HepG2 (cell line): ENCODE data around the gene KIAA1217. TPM values are rescaled to one million over a fixed set of nuclear protein-coding genes. Genes with fewer than 3 reads are reported as not detected.

Experiments
- ATAC-seq: fragments of 200-7000 bp; cut with Tn5 transposase; 3 replicates; pipeline ENCODE4 v1.9.1; 2020; ENCODE audit warnings: mild to moderate bottlenecking, moderate library complexity
- BruUV-seq: library from RNA; stranded (reverse); fragments of 400-500 nt; replicated peaks from 2 replicates; lab custom pipeline; 2021; lab: Mats Ljungman, UMichigan
- CTCF ChIA-PET: fragments of 300-600 bp; formaldehyde crosslinking; extraction: SDS; loops from one replicate; lab custom pipeline; 2021; ENCODE audit warnings: low total read pairs, inconsistent platforms, low intra/inter-chr PET ratio; lab: Yijun Ruan, JAX
- POLR2A ChIA-PET: fragments of 350-600 bp; sonication (Branson Sonifier 250); formaldehyde crosslinking; loops from one replicate; lab custom pipeline; 2020; ENCODE audit warnings: antibody characterized with exemption, inconsistent platforms; lab: Yijun Ruan, JAX
- DNase-seq: peaks from one replicate; pipeline ENCODE4 v3.0.0-alpha.2; 2015; ENCODE audit warnings: low spot score
- FAIRE-seq: peaks from 3 replicates; lab custom pipeline; 2011; peaks lifted over from hg19 to GRCh38; lab: Jason Lieb, UNC
- H2AFZ ChIP-seq: one replicate; pipeline ENCODE4 v1.6.1; 2011; ENCODE audit warnings: low read length, inconsistent platforms
- H3K27ac ChIP-seq: fragments of 300-600 bp; 3 replicates; pipeline ENCODE4 v1.8.0; 2011; ENCODE audit warnings: mixed run types, mild to moderate bottlenecking, mixed read lengths, low read length, inconsistent platforms; ENCODE audit not compliant: insufficient read depth; ENCODE audit errors: extremely low read length
- H3K27me3 ChIP-seq, 2 experiments: fragments of 200-600 bp in 1 of 2; 2 replicates in 1 of 2; 3 replicates in 1 of 2; pipeline versions ENCODE4 v1.6.0 to v1.8.0; 2011; ENCODE audit warnings: low read length in 2 of 2, mild to moderate bottlenecking in 2 of 2, moderate library complexity in 2 of 2, inconsistent platforms in 1 of 2; ENCODE audit not compliant: insufficient read depth in 2 of 2, control insufficient read depth in 1 of 2
- H3K36me3 ChIP-seq, 2 experiments: fragments of 200-600 bp in 1 of 2; replicated peaks in 1 of 2; 2 replicates in 1 of 2; 3 replicates in 1 of 2; pipeline versions ENCODE4 v1.5.1 to v1.8.0; 2011; ENCODE audit warnings: low read length in 2 of 2, inconsistent platforms in 1 of 2; ENCODE audit not compliant: insufficient read depth in 2 of 2, control insufficient read depth in 1 of 2
- H3K4me1 ChIP-seq: 2 replicates; pipeline ENCODE4 v1.5.1; 2012; ENCODE audit warnings: low read length, inconsistent platforms; ENCODE audit not compliant: insufficient read depth
- H3K4me2 ChIP-seq: 2 replicates; pipeline ENCODE4 v1.6.0; 2011; ENCODE audit warnings: low read depth, low read length, inconsistent platforms
- H3K4me3 ChIP-seq, 3 experiments: fragments of 200-600 bp in 1 of 3; sonication (generic), shearing (Covaris generic) in 1 of 3; replicated peaks in 1 of 3; 2 replicates each; pipeline ENCODE4 v1.5.1; 2011 to 2016; ENCODE audit warnings: low read length in 3 of 3, inconsistent platforms in 2 of 3, low read depth in 2 of 3, mild to moderate bottlenecking in 2 of 3, control low read depth in 1 of 3, mixed read lengths in 1 of 3; ENCODE audit not compliant: insufficient read depth in 1 of 3
- H3K79me2 ChIP-seq: one replicate; pipeline ENCODE4 v1.6.1; 2011; ENCODE audit warnings: low read length, inconsistent platforms; ENCODE audit not compliant: insufficient read depth
- H3K9ac ChIP-seq: 2 replicates; pipeline ENCODE4 v1.6.0; 2011; ENCODE audit warnings: mild to moderate bottlenecking, low read depth, low read length, inconsistent platforms; ENCODE audit not compliant: insufficient read depth
- H3K9me3 ChIP-seq: 2 replicates; pipeline ENCODE4 v1.5.1; 2012; ENCODE audit warnings: mild to moderate bottlenecking, low read length
- H4K20me1 ChIP-seq: 2 replicates; pipeline ENCODE4 v1.6.0; 2011; ENCODE audit warnings: inconsistent platforms, mild to moderate bottlenecking, low read length, moderate library complexity; ENCODE audit not compliant: insufficient read depth
- EP300 ChIP-seq, 3 experiments: sonication (generic) in 1 of 3; formaldehyde crosslinking in 1 of 3; IDR thresholded peaks; 2 replicates each; pipeline versions ENCODE4 v1.5.1 to v1.6.1; 2011 to 2020; ENCODE audit warnings: low read depth in 2 of 3, low read length in 2 of 3, borderline replicate concordance in 1 of 3, improper control_type of control experiment in 1 of 3, mild to moderate bottlenecking in 1 of 3, missing genetic modification reagents in 1 of 3, moderate library complexity in 1 of 3
- FOXP1 ChIP-seq, 2 experiments: fragments of 450-650 bp in 1 of 2; IDR thresholded peaks; 2 replicates each; pipeline ENCODE4 v1.6.1; 2017 to 2018; ENCODE audit warnings: antibody characterized with exemption in 1 of 2
- GPN1 ChIP-seq: sonication (generic); formaldehyde crosslinking; IDR thresholded peaks from 2 replicates; pipeline ENCODE4 v1.5.1; 2020; ENCODE audit warnings: missing genetic modification reagents, borderline replicate concordance
- HNF4A ChIP-seq: sonication (generic); formaldehyde crosslinking; IDR thresholded peaks from 2 replicates; pipeline ENCODE4 v1.4.0; 2020; ENCODE audit warnings: missing genetic modification reagents
- HOXA3 ChIP-seq: sonication (generic); formaldehyde crosslinking; IDR thresholded peaks from 2 replicates; pipeline ENCODE4 v1.5.0; 2020; ENCODE audit warnings: missing genetic modification reagents
- MBD4 ChIP-seq: IDR thresholded peaks from 2 replicates; pipeline ENCODE4 v1.6.1; 2012; ENCODE audit warnings: low read length, inconsistent platforms, borderline replicate concordance
- PHF21A ChIP-seq: sonication (generic); formaldehyde crosslinking; IDR thresholded peaks from 2 replicates; pipeline ENCODE4 v1.5.0; 2020; ENCODE audit warnings: mild to moderate bottlenecking, missing genetic modification reagents
- ZFP36 ChIP-seq: fragments of 150-350 bp; IDR thresholded peaks from 2 replicates; pipeline ENCODE4 v1.6.1; 2018; ENCODE audit warnings: borderline replicate concordance, low read length, low read depth; ENCODE audit not compliant: partially characterized antibody
- ZNF329 ChIP-seq: sonication (generic); formaldehyde crosslinking; IDR thresholded peaks from 2 replicates; pipeline ENCODE4 v1.9.0; 2021; ENCODE audit warnings: low read depth, mild to moderate bottlenecking, missing genetic modification reagents
- ZNF703 ChIP-seq: sonication (generic); formaldehyde crosslinking; IDR thresholded peaks from 2 replicates; pipeline ENCODE4 v1.5.1; 2020; ENCODE audit warnings: missing genetic modification reagents, mild to moderate bottlenecking, moderate library complexity, borderline replicate concordance
- ZNF850 ChIP-seq: sonication (generic); formaldehyde crosslinking; conservative IDR thresholded peaks from 2 replicates; pipeline ENCODE4 v1.9.0; 2021; ENCODE audit warnings: mild to moderate bottlenecking, missing genetic modification reagents
- ZNF879 ChIP-seq: sonication (generic); formaldehyde crosslinking; IDR thresholded peaks from 2 replicates; pipeline ENCODE4 v1.8.1; 2023; ENCODE audit warnings: missing genetic modification reagents
- ZSCAN9 ChIP-seq: IDR thresholded peaks from 2 replicates; pipeline ENCODE4 v1.6.1; 2016; ENCODE audit warnings: borderline replicate concordance
- WGBS: methylation state at CpG from one replicate; pipeline ENCODE4 v1.1.6; 2017; ENCODE audit warnings: low lambda C conversion rate; 5-methylcytosine and 5-hydroxymethylcytosine counted together
- in situ Hi-C: cut with HindIII; loops from 2 replicates; pipeline ENCODE4 v1.10.0; 2017; ENCODE audit warnings: low pct_unique_long_range_greater_than_20kb; ENCODE audit not compliant: extremely low pct_ligation_motif_present
- intact Hi-C: fragments of 100-400 bp; cut with micrococcal nuclease; formaldehyde crosslinking; loops from one replicate; pipeline ENCODE4 v1.10.0; 2022; ENCODE audit not compliant: unreplicated experiment
- polyA plus RNA-seq, 8 experiments: library from polyadenylated mRNA; depleted of rRNA in 3 of 8; stranded (reverse) in 7 of 8; unstranded in 1 of 8; fragments of >200 nt; fragmentation: Illumina TruSeq in 4 of 8; extraction: Trizol in 4 of 8; gene quantifications; 2 replicates each; pipeline versions ENCODE4 v1.2.1 to v1.2.3, GENCODE V29; 2011 to 2016; ENCODE audit warnings: low read depth in 4 of 8, missing spikeins in 1 of 8, mixed read lengths in 1 of 8; ENCODE audit not compliant: insufficient read depth in 1 of 8
- total RNA-seq, 5 experiments: library from RNA; depleted of rRNA; stranded (reverse); fragments of >200 nt; fragmentation: Illumina TruSeq; extraction: Trizol; gene quantifications; 2 replicates each; pipeline ENCODE4 v1.2.3, GENCODE V29; 2016; ENCODE audit warnings: low read depth in 1 of 5
- TF ChIP-seq, protein P1 (sequence below): sonication (generic); formaldehyde crosslinking; IDR thresholded peaks from 2 replicates; pipeline ENCODE4 v1.5.0; 2020; ENCODE audit warnings: mild to moderate bottlenecking, missing genetic modification reagents, borderline replicate concordance
- TF ChIP-seq, protein P2 (sequence below): sonication (generic); formaldehyde crosslinking; IDR thresholded peaks from 2 replicates; pipeline ENCODE4 v1.8.1; 2023; ENCODE audit warnings: mild to moderate bottlenecking, missing genetic modification reagents
- TF ChIP-seq, protein P3 (sequence below), 2 experiments: IDR thresholded peaks; 2 replicates each; pipeline ENCODE4 v1.6.1; 2011 to 2012; ENCODE audit warnings: low read length in 2 of 2, borderline replicate concordance in 1 of 2, low read depth in 1 of 2, mild to moderate bottlenecking in 1 of 2, moderate library complexity in 1 of 2

The KIAA1217 gene
- total and polyA plus RNA-seq, 2 of the 13 experiments (the other 11 are each of a cell fraction or from before 2014, with no cell fraction given), result 4.6 to 10.9 TPM

DNA sequence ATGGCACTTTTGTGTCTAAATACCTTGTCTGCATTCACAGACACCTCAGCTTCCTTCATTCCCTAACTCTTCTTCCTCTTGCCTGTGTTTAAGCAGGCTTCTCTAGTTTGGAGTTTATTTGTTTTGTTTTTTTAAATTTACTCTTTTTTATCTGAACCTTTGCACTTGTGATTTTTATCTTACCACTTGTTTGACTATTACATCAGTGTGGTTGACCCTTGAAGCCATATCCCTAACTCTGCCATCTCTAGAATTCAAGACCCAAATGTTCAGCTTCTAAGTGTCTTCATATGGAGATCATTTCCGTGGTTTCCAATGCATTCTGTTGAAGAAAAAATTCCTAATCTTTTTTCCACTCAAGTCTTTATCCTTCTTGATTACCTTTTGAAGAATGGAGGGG lies 233.3 kb downstream of the KIAA1217 start:
- Histone ChIP-seq H3K4me3 (no peak overlapping the region), H2AFZ (no peak overlapping the region), H3K79me2 (no peaks in the 10 kb centered on the region), H3K4me2 (peak overlapping the region; percentile 32; the same call in 1 of the 2 replicates), H3K9ac (no peak overlapping the region), H3K36me3 (peaks cover 1 to 9% of the 10 kb centered on the region in 2 experiments; a peak in 4 of 5 replicates), H3K27me3 (no peaks in the 10 kb centered on the region), H3K9me3 (no peaks in the 10 kb centered on the region), H3K27ac (peak overlapping the region; percentile 9), H4K20me1 (no peaks in the 10 kb centered on the region), H3K4me1 (peaks cover 22% of the 10 kb centered on the region)
- POLR2A ChIA-PET, result interaction anchor here (1.8 kb wide), 1 partner anchor 24 kb away, joined by 8 read pairs; no protein-coding TSS in a partner anchor
- no TSS peak for BruUV-seq
- DNase-seq (peak; percentile 32), FAIRE-seq (peak; percentile 70), ATAC-seq (peak; percentile 71)
- CTCF ChIA-PET, result no interaction called here
- WGBS, result 16% methylated on average over 1 of the region's 1 CpG
- in situ Hi-C loops, result no loop called here
- intact Hi-C loops, result no loop called here
- TF ChIP-seq, protein P1, sequence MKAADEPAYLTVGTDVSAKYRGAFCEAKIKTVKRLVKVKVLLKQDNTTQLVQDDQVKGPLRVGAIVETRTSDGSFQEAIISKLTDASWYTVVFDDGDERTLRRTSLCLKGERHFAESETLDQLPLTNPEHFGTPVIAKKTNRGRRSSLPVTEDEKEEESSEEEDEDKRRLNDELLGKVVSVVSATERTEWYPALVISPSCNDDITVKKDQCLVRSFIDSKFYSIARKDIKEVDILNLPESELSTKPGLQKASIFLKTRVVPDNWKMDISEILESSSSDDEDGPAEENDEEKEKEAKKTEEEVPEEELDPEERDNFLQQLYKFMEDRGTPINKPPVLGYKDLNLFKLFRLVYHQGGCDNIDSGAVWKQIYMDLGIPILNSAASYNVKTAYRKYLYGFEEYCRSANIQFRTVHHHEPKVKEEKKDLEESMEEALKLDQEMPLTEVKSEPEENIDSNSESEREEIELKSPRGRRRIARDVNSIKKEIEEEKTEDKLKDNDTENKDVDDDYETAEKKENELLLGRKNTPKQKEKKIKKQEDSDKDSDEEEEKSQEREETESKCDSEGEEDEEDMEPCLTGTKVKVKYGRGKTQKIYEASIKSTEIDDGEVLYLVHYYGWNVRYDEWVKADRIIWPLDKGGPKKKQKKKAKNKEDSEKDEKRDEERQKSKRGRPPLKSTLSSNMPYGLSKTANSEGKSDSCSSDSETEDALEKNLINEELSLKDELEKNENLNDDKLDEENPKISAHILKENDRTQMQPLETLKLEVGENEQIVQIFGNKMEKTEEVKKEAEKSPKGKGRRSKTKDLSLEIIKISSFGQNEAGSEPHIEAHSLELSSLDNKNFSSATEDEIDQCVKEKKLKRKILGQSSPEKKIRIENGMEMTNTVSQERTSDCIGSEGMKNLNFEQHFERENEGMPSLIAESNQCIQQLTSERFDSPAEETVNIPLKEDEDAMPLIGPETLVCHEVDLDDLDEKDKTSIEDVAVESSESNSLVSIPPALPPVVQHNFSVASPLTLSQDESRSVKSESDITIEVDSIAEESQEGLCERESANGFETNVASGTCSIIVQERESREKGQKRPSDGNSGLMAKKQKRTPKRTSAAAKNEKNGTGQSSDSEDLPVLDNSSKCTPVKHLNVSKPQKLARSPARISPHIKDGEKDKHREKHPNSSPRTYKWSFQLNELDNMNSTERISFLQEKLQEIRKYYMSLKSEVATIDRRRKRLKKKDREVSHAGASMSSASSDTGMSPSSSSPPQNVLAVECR, result no peak
- TF ChIP-seq ZSCAN9 (CRISPR knock-in tag) (no peak), FOXP1 (IDR thresholded peaks at IDR 0.05) (no peak), FOXP1 (CRISPR knock-in tag; IDR thresholded peaks at IDR 0.05) (peak; percentile 18; the same call in 1 of the 2 replicates), ZNF879 (no peak), HOXA3 (CRISPR knock-in tag) (no peak), HNF4A (CRISPR knock-in tag) (peak; percentile 55; the same call in 1 of the 2 replicates), ZNF329 (CRISPR knock-in tag) (no peak), GPN1 (CRISPR knock-in tag) (no peak), PHF21A (CRISPR knock-in tag) (no peak), EP300 (IDR thresholded peaks at IDR 0.05; ENCODE audit: low read depth in 2 of 2, low read length in 2 of 2) (0 out of 4 replicates have a peak, but pooled peaks of 1 of the 2 experiments have one; percentile 29), EP300 (CRISPR knock-in tag; IDR thresholded peaks at IDR 0.05; ENCODE audit: borderline replicate concordance) (no peak), ZFP36 (no peak), MBD4 (no peak), ZNF850 (CRISPR knock-in tag) (no peak), ZNF703 (CRISPR knock-in tag) (no peak)
- TF ChIP-seq, protein P2, sequence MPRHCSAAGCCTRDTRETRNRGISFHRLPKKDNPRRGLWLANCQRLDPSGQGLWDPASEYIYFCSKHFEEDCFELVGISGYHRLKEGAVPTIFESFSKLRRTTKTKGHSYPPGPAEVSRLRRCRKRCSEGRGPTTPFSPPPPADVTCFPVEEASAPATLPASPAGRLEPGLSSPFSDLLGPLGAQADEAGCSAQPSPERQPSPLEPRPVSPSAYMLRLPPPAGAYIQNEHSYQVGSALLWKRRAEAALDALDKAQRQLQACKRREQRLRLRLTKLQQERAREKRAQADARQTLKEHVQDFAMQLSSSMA (CRISPR knock-in tag), result no peak
- TF ChIP-seq, protein P3, sequence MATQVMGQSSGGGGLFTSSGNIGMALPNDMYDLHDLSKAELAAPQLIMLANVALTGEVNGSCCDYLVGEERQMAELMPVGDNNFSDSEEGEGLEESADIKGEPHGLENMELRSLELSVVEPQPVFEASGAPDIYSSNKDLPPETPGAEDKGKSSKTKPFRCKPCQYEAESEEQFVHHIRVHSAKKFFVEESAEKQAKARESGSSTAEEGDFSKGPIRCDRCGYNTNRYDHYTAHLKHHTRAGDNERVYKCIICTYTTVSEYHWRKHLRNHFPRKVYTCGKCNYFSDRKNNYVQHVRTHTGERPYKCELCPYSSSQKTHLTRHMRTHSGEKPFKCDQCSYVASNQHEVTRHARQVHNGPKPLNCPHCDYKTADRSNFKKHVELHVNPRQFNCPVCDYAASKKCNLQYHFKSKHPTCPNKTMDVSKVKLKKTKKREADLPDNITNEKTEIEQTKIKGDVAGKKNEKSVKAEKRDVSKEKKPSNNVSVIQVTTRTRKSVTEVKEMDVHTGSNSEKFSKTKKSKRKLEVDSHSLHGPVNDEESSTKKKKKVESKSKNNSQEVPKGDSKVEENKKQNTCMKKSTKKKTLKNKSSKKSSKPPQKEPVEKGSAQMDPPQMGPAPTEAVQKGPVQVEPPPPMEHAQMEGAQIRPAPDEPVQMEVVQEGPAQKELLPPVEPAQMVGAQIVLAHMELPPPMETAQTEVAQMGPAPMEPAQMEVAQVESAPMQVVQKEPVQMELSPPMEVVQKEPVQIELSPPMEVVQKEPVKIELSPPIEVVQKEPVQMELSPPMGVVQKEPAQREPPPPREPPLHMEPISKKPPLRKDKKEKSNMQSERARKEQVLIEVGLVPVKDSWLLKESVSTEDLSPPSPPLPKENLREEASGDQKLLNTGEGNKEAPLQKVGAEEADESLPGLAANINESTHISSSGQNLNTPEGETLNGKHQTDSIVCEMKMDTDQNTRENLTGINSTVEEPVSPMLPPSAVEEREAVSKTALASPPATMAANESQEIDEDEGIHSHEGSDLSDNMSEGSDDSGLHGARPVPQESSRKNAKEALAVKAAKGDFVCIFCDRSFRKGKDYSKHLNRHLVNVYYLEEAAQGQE (IDR thresholded peaks at IDR 0.05; ENCODE audit: borderline replicate concordance in 1 of 2, low read depth in 1 of 2, low read length in 2 of 2), result no peak
